ENCODE results near the gene STON2.

Gene STON2

DNA sequence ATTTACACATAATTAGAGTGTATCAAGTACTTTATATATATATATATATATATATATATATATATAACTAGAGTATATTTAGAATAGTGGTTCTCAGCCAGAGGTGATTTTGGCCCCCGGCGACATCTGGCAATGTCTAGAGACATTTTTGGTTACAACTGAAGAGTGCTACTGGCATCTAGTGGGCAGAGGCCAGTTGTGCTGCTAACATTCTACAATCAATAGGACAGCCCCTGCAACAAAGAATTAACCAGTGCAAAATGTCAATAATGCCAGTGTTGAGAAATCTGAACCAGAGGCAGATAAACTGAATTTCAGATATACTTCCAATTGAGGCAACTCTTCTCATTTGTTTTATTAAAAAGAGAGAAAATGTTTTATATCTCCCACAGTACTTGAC, 188.3 kb downstream of the STON2 start:
- Histone ChIP-seq H3K27ac (ENCODE audit: low read length) (no peak overlapping the region), H3K4me3 (ENCODE audit: low read depth in 1 of 2, low read length in 2 of 2) (no peak overlapping the region), H3K4me1 (ENCODE audit: control insufficient read depth in 1 of 2, insufficient read depth in 2 of 2, low read length in 2 of 2) (peaks cover 0 to 12% of the 10 kb centered on the region in 2 donors), H3K36me3 (ENCODE audit: control insufficient read depth in 1 of 2, insufficient read depth in 2 of 2, low read length in 2 of 2) (peaks cover 5 to 18% of the 10 kb centered on the region in 2 donors), H3K27me3 (ENCODE audit: low read depth, low read length) (no peaks in the 10 kb centered on the region), H3K9me3 (ENCODE audit: control insufficient read depth in 1 of 2, low read length in 2 of 2) (no peaks in the 10 kb centered on the region)
